MM.1S (cell line): ENCODE data around the gene DNASE2B.

Experiments
- CTCF ChIP-seq: fragments of 300-600 bp; sonication (generic); IDR thresholded peaks from 2 replicates; pipeline ENCODE4 v1.5.1; 2016; ENCODE audit warnings: antibody characterized with exemption, low read length, mixed read lengths
- EZH2 ChIP-seq: fragments of 300-600 bp; sonication (generic); optimal IDR thresholded peaks from 2 replicates; pipeline ENCODE3; 2017; ENCODE audit warnings: low read depth, mild to moderate bottlenecking, antibody characterized with exemption, low read length, mixed read lengths

- no peak for TF ChIP-seq CTCF
- TF ChIP-seq EZH2, result no peak
Observed at GRCh38 chr1:84450910-84451309, 52.6 kb downstream of the DNASE2B start.
